Limb (tissue), 2 donors: Measurements from ENCODE around the gene NDUFA13.

Source experiments
- DNase-seq, 2 donors: peaks; one replicate each; pipeline ENCODE4 v3.0.0-alpha.2; 2016; ENCODE audit errors: extremely low spot score in 2 of 2

The NDUFA13 gene

DNA sequence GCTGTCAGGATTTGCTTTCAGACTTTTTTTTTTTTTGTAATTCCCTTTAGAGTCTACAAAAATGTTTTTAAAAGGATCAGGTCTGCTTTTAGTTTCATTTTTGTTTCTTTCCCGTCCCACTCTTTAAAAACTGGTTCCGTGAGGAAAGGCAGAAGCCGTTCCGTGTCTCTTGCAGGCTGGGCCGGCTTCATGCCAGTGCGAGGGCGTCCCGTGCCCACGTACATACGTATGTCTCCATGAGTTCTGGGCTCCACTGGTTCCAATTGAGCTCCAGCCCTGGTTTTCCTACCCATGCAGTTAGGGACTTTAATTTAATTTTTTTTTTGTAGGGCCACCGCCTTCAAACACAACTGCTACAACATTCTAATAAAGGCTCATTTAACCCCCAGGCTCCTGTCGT, 9.4 kb upstream of the NDUFA13 start:
- DNase-seq, result no peak

DNA sequence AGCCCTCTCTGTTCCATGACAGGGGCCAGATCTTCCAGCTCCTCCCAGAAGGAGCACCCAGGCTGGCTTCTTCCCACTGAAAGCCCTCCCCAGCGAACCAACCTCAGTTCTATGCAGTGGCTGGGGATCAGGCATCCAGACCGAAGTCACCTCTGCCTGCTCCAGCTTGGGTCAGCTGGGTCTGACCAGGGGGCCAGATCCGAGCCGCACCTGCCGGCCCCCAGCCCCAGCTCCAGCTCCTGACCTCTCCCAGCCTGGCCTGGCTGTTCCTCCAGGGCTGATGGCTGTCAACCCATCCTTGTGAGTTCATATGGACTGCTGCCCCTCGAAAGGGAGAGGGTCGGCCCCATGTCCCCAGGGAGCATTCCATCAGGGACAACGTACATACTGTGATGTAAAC, 8.7 kb upstream of the NDUFA13 start:
- no peak for DNase-seq

DNA sequence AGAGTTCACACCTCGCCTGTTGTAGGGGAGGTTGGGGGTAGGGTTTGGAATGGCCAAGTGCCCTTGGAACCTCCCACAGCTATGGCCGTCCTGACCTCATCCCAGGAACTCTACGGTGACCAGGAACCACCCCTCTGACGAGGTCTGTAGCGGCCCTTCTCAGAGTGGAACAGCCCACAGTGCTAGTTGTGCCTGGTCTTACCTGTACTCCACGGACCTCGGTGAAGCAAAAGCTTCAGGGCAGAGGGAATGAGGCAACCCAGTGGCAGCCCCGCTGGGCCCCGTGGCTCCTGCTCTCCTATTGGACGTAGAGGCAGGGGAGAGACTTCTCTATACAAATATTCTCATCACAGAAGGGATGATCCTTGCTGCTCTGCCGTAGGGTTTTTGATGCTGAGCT, 7.8 kb upstream of the NDUFA13 start:
- DNase-seq, result no peak

DNA sequence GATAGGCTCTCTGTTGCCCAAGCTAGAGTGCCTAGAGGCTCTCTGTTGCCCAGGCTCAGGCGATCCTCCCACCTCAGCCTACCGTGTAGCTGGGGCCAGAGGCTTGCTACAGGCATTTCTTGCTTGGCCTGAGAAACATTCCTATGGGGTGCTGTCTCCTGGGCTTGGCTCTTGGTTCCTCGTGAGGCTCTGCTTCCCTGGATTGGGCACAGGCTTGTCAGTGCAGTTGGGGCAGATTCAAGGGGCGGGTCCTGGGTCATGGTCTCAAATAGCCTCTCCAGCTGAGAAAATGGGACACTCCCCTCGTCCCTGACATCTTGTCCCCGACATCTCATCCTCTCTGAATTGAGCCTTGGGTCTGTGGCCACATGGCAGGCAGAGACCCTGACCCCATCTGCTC, 5.6 kb upstream of the NDUFA13 start:
- DNase-seq, result no peak

DNA sequence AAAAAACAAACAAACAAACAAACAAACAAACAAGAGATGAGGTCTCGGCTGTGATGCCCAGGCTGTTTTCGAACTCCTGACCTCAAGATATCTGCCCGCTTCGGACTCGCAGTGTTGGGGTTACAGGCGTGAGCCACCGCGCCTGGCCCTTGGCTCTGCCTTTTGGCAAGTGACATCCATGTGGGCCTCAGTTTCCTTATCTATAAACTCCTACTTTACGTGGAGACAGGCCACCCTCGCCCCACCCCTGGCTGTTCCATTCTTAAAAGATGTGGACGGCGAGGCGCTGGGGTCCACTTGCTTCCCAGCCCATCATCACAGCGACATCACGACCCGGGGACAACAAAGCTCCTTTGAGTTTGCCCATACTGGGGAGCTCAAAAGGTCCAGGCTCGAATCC, 2.3 kb upstream of the NDUFA13 start:
- DNase-seq, result no peak

DNA sequence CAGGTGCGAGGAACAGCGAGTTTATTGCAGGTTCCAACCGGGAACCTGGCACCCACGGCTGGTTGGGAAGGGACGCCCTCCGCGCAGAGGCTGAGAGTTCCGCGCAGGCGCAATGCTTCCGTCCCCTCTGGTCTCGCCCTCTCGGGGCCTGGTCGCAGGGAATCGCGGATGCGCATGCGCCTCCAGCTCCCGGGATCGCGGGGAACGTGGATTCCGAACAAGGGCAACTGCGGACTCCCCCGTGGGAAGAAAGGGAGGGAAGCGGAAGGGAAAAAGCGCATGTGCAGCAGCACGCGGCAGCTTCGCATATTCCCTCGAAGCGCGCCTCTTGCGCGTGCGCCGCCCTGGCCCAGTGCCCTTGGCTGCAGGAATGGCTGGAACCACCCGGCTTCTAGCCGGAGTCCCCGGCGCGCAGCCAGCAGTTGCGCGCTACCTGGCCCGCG, 1.8 kb upstream of the NDUFA13 start:
- peak; percentile 72 to 83 for DNase-seq

DNA sequence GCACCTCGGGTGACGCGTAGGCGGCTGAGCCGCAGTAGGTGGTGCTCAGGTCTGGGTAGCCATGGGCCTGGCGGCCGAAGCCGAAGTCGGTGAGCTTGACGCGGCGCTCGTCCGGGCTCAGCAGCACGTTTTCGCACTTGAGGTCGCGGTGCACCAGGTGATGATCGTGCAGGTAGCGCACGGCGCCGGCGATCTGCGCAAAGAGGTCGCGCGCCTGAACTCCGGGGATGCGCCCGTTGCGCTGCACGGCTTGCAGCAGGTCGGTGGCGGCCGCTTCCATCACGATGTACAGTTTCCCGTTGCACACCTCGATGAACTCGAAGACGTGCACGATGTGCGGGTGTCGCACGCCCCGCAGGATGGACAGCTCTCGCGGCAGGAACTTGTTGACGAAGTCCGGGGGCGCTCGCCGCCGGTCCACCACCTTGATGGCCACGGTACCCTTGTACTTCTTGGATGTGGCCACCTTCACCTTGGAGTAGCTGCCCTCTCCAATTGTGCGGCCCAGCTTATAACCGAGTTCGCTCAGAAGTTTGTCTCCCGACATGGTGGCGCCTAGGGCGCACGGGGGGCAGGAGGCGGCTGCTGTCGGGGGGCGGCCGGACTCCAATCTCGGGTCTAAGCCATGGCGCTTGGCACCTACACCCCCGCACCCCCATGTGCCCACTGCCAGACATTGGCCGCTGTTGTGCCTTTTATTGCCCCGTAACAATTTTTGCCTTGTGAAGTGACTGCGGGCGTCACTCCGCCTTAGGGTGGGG, 964 bp upstream of the NDUFA13 start, which contains the start of gene TSSK6:
Gene TSSK6 (minus strand): TSS at position 668 of the 761 bp plus-strand sequence. CDS start 121 bp downstream, at position 547.
- DNase-seq, result no peak

DNA sequence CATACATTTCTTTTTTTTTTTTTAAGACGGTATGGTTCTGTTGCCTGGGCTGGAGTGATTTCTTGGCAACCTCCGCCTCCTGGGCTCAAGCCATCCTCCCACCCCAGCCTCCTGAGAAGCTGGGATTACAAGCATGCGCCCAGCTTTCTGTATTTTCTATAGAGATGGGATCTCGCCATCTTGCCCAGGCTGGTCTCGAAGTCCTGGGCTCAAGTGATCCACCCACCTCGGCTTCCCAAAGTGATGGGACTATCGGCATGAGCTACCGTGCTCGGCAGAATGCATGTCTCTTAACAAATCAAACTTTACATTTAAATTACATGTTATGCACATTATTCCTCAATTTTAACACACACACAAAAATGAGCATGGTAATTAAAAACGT, 1.2 kb downstream of the NDUFA13 start:
- no peak for DNase-seq

DNA sequence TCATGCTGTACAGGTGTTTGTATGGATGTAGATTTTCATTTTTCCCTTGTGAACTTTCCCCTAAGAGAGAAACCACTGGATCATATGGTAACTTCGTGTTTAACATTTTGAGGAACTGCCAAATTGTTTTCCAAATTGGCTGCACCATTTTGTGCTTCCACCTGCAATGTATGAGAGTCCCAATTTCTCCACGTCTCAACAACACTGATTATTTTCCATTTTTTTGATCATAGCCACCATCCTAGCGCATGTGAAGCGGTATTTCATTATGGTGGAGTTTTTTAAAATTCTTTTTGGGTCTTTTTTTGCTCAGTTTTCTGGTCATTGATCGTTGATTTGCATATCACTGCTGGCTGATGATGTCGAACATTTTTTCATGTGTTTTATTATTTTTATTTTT, 5.0 kb downstream of the NDUFA13 start:
- DNase-seq, result no peak

DNA sequence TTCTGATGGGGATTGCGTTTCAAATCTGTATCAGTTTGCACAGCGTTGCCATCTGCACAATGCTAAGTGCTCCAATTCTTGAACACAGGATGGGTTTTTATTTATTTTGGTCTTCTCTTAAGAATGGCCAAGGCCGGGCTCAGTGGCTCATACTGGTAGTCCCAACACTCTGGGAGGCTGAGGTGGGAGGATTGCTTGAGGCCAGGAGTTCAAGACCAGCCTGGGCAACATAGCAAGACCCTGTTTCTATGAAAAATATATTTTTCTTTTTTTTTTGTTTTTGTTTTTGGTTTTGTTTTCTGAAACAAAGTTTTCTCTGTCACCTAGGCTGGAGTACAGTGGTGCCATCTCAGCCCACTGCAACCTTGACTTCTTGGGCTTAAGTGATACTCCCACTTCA, 7.2 kb downstream of the NDUFA13 start:
- DNase-seq, result no peak

DNA sequence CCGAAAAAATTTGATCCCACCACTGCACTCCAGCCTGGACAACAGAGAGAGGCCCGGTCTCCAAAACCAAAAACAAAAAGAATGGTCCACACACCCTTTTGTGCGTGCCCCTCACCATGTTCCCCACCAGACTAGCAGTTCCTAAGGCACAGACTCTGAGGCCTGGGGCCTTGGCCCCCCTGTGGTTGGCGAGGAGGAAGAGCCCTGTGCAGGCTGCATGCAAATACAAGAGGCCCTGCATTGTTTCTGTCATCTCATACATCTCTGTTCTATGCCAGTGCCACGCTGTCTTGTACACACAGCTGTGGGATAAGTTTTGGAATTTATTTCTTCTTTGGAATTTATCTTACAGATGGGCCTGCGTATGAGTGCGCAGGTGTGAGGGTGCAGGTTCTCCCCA, 8.0 kb downstream of the NDUFA13 start:
- DNase-seq, result no peak

DNA sequence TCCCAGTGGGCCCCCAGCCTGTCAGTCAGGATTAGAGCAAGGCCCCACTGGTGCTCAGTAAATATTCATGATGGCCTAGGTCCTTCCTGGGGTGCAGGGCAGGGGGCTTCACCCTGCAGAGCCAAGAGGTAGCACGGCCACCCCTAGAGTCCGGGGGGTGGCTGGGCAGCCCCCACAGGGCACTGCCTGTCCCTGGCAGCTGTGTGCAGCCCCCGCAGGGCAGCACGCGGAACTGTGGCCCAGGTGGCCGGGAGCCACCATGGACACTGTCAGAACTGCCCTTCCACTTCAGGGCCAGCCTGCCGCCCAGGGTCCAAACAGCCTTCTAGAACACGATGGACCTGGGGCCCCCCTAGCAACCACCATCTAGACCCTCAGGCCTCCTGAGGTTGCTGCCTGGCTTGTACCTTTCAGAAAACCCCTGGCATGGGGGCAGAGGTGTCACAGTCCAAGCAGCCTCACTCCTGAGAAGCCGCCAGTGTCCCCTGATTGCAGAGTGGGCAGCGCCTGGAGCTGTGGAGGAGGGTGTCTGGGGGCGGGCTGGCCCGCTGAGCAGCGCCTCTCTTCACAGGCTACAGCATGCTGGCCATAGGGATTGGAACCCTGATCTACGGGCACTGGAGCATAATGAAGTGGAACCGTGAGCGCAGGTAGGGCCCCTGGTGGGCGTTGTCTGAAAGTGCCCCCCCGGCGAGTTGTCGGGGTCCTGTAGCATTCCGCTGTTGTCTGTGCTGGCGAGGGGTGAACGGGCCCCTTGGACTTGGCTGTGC, 9.8 kb downstream of the NDUFA13 start:
- peak in 1 of 2 donors; percentile 32 for DNase-seq

DNA sequence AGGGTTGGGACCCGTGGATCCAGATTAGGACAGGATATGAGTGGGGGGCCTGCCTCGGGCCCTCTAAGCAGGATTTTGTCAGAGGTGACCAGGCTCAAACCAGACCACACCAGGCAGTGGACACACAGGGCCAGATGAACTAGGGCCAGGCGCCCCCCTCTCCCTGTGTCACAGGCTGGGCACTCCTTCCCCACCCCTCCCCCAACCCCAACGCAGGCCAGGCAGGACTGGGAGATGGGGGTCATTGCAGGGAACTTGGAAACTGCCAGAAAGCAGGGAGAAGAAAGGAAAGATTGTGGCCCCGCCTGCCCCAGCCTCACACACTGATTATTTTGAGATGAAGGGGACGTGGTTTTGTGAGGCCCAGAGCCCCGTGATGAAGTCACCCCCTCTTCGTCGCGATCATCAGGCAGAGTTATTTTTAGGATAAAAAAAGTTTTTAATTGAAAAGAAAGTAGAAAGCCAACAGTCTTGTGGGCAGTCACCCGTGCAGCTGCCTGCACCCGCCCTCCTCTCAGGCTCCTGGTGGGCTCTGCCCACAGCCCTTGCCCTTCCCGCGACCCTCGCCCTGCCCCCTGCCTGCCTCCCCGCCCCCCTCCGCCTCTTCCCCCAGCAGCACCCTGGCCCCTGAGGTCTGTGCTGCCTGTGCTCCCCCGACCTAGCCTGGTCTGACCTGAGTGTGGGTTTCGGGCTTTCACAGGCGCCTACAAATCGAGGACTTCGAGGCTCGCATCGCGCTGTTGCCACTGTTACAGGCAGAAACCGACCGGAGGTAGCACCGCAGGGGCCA, 10.8 kb downstream of the NDUFA13 start:
- DNase-seq, result peak in 1 of 2 donors; percentile 24

DNA sequence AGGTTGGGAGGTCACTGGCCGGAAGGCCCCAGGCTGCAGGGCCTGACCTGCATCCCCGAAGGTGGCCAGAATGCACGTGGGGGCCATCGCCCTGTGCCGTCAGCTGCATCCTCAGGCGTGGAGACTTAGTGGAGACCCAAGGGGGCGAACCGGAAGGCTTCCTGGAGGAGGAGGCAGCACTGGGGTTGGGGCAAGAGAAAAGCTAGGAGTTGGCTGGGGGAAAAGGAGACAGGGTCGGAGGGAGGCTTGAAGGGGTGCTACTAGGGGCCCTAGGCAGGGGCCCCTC, 11.3 kb downstream of the NDUFA13 start:
- DNase-seq, result peak in 1 of 2 donors; percentile 23

DNA sequence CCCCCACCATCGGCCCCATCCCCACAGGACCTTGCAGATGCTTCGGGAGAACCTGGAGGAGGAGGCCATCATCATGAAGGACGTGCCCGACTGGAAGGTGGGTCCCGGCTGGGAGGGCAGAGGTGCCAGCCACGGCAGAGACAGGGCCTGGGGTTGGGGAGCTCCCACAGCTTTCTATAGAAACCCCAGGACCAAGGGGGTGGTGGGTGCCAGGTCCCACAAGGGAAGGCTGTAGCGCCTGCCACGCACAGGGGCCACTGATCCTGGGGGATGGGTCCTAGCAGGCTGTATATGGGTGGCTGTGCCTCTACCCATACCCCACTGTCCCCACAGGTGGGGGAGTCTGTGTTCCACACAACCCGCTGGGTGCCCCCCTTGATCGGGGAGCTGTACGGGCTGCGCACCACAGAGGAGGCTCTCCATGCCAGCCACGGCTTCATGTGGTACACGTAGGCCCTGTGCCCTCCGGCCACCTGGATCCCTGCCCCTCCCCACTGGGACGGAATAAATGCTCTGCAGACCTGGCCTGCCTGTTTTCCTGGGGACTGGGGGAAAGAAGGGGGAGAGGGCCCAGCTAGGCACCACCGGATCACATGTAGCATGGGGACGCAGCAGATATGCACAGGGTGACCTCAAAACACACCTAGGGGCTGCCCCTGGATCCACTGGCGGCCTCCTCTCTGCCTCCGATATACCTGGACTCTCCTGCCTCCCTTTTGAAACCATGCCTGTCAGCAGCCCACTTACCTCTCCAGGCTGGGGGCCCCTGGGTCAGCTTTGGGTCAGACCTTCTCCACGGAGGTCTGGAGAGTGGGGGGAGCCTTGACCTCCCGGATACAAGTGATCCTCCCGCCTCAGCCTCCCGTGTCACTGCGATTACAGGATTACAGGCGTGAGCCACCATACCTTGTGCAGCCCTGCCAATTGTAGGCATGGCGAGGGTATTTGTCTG, 11.9 kb downstream of the NDUFA13 start:
- peak in 1 of 2 donors; percentile 36 for DNase-seq

DNA sequence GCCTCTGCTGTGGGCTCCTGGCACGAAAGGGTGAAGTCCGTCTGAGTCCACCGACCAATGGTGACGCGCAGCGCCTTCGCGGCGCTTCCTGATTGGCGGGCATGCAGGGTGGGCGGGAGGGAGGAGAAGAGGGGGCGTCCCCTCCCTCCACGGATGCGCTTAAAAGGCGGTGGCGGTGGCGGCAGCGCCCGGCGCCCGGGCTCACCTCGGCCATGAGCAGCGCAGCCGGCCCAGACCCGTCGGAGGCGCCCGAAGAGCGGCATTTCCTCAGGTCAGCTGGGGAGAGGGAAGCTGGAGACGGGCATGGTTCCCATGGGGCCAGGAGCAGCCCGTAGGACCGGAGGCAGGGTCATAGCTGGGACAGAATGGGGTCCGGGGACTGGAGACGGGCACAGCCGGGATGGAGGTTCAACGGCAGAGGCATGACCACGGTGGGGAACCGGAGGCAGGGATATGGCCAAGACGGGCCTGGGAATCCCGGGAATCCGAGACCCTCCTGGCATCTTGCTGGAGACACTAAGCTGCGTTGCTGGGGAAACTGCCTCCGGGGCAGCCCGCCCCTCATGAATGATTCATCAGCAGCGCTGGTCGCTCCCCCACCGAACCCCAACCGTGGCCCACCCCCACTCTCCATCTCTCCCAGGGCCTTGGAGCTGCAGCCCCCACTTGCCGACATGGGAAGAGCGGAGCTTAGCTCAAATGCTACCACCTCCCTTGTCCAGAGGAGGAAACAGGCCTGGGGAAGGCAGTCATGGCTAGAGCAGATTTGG, 12.9 kb downstream of the NDUFA13 start, which contains the start of gene YJEFN3:
Gene YJEFN3 (plus strand): TSS at position 191 of the 770 bp plus-strand sequence. CDS start 22 bp downstream, at position 213.
- DNase-seq, result peak in 1 of 2 donors; percentile 78

DNA sequence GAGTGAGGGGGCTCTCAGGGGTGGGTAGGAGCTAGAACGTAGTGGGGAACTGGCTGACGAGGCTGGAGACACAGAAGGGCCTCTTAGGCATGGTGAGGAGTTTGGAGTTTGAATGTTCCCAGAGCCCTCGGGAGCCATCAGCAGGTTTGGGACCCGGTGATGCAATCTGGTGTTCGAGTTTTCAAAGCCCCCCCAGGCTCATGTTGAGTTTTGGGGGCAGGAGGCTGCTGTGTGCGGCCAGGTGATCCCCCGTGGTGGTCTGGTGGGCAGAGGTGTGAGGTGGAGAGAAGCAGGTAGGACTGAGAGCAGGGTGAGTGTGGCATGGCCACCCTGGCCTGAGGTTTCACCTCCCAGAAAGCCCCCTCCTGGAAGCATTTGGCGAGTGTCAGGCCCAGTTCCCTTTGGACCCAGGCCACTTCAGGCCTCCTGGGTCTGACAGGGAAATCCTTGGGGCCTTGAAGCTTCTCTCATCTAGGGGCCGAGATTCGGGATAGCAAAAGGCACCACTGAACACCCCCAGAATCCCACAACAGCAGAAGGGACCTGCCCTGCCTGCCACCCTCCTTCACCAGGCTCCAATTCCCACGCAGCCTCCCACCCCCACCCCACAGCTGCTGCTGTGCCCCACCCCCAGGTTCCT, 13.9 kb downstream of the NDUFA13 start:
- no peak for DNase-seq

DNA sequence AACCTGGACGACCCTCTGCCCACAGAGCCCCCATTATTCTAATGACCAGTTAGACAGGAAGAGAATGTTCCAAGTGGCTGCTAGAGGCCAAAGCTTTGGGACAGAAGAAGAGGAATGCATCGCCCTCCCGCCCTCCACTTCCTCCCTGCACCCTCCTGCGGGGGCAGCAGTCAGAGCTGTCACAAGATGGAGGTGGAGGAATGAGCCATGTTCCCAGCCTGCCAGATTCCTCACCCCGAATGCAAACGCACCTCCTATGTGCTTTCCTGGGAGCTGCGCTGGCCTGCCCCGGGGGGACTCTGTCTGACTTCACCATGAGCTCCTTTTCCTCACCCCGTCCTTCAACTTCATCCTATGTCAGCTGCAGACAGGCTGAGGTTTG, 14.4 kb downstream of the NDUFA13 start:
- peak in 1 of 2 donors; percentile 31 for DNase-seq

DNA sequence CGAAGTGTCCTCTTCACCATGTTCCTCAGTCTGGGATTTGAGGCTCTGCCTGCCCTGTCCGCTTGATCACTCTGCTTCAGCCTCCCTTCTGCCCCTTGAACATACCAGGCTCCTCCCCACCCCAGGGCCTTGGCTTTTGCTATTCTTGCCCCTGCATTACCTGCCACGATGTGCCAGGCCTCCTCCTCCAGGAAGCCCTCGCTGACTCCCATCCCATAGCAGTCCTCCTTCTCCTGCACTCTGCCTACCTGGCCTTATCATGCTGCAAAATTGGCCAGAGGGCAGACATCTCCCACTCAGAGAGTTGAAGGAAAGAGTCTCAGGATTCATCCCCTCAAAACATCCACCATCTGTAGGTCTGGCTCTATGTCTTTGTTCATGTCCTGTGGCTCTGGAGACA, 14.9 kb downstream of the NDUFA13 start:
- DNase-seq, result peak in 1 of 2 donors; percentile 28
